Measurements from ENCODE around the gene ADA.

DNA sequence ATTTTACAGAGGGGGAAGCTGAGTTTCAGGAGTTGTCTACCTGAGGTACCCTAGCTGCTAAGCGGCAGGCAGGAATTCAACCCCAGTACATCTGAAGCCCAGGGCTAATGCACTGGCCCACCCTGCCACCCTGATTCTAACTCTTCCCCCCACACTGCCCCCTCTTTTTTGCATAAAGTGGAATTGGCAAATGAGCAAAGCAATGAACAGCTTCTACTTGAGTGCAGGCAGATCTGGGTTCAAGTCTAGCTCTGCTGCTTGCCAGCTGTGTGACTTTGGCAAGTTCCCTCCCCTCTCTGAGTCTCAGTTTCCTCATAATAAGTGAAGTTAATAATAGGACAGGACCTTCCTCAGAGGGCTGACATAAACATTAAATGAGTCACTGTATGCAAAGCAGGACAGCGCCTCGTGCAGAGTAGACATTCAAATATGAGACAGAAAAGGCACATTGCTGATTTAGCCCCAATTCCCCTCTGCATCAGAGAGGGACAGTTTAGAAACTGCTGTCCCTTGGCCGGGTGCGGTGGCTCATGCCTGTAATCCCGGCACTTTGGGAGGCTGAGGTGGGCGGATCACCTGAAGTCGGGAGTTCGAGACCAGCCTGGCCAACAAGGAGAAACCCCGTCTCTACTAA, 4.7 kb downstream of the ADA start:
- no peak for TF ChIP-seq RARB (CRISPR knock-in tag; IDR thresholded peaks at IDR 0.05)
- no peak for TF ChIP-seq ZFP3 (CRISPR knock-in tag; IDR thresholded peaks at IDR 0.05)
- no peak for TF ChIP-seq PPARA (CRISPR knock-in tag; IDR thresholded peaks at IDR 0.05; ENCODE audit: borderline replicate concordance)
- no peak for TF ChIP-seq ISL1 (CRISPR knock-in tag; IDR thresholded peaks at IDR 0.05)
- no peak for TF ChIP-seq ARNTL (CRISPR knock-in tag; IDR thresholded peaks at IDR 0.05; ENCODE audit: borderline replicate concordance, low read depth)
- TF ChIP-seq TOX (CRISPR knock-in tag; IDR thresholded peaks at IDR 0.05; ENCODE audit: borderline replicate concordance): no peak
- TF ChIP-seq, protein P1, sequence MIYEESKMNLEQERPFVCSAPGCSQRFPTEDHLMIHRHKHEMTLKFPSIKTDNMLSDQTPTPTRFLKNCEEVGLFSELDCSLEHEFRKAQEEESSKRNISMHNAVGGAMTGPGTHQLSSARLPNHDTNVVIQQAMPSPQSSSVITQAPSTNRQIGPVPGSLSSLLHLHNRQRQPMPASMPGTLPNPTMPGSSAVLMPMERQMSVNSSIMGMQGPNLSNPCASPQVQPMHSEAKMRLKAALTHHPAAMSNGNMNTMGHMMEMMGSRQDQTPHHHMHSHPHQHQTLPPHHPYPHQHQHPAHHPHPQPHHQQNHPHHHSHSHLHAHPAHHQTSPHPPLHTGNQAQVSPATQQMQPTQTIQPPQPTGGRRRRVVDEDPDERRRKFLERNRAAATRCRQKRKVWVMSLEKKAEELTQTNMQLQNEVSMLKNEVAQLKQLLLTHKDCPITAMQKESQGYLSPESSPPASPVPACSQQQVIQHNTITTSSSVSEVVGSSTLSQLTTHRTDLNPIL (CRISPR knock-in tag; IDR thresholded peaks at IDR 0.05; ENCODE audit: low read depth): no peak
- TF ChIP-seq ESRRG (CRISPR knock-in tag; IDR thresholded peaks at IDR 0.05): no peak
- TF ChIP-seq ZNF565 (CRISPR knock-in tag; conservative IDR thresholded peaks at IDR 0.05; ENCODE audit: low read depth): no peak
- no peak for TF ChIP-seq BACH2 (CRISPR knock-in tag; IDR thresholded peaks at IDR 0.05; ENCODE audit: borderline replicate concordance)
- TF ChIP-seq ZC3H10 (CRISPR knock-in tag; IDR thresholded peaks at IDR 0.05): no peak
- TF ChIP-seq ZFP30 (CRISPR knock-in tag; IDR thresholded peaks at IDR 0.05): no peak
- TF ChIP-seq, protein P2, sequence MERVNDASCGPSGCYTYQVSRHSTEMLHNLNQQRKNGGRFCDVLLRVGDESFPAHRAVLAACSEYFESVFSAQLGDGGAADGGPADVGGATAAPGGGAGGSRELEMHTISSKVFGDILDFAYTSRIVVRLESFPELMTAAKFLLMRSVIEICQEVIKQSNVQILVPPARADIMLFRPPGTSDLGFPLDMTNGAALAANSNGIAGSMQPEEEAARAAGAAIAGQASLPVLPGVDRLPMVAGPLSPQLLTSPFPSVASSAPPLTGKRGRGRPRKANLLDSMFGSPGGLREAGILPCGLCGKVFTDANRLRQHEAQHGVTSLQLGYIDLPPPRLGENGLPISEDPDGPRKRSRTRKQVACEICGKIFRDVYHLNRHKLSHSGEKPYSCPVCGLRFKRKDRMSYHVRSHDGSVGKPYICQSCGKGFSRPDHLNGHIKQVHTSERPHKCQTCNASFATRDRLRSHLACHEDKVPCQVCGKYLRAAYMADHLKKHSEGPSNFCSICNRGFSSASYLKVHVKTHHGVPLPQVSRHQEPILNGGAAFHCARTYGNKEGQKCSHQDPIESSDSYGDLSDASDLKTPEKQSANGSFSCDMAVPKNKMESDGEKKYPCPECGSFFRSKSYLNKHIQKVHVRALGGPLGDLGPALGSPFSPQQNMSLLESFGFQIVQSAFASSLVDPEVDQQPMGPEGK (CRISPR knock-in tag; IDR thresholded peaks at IDR 0.05; ENCODE audit: borderline replicate concordance): no peak

Data from SK-N-SH treated with all-trans-retinoic acid at 6 μM for 48 hours (cell line).